ENCODE results near the gene ANKS1B. TPM values are rescaled to one million over a fixed set of nuclear protein-coding genes. Genes with fewer than 3 reads are reported as not detected.

Gene ANKS1B
- total and polyA plus RNA-seq, 2 of the 4 experiments (the other 2 are of a cell fraction) = 0.17 to 0.18 TPM

GRCh38 chr12:99093166-99093565, 891.6 kb downstream of the ANKS1B start:
- no peak overlapping the region for H2AK5ac ChIP-seq (ENCODE audit: low read depth, low read length)
- no peak overlapping the region for H3K18ac ChIP-seq (ENCODE audit: low read depth, low read length)
- no peak overlapping the region for H2BK120ac ChIP-seq (ENCODE audit: low read depth, low read length)
- DNase-seq = no peak
- BruUV-seq (replicated peaks) = no TSS peak
- H2AK9ac ChIP-seq (replicated peaks; ENCODE audit: low read depth, low read length, poor library complexity) = no peak overlapping the region
- intact Hi-C loops (cut with micrococcal nuclease) = no loop called here
- no peak overlapping the region for H3K14ac ChIP-seq (replicated peaks; ENCODE audit: low read depth, low read length)
- H4K8ac ChIP-seq (ENCODE audit: low read depth in 2 of 2, low read length in 2 of 2) = no peak overlapping the region
- H3K9me3 ChIP-seq (ENCODE audit: control insufficient read depth, insufficient read depth, low read length) = no peaks in the 10 kb centered on the region
- no peak overlapping the region for H3K4me2 ChIP-seq (ENCODE audit: low read depth, low read length)
- H4K20me1 ChIP-seq (ENCODE audit: insufficient read depth, low read length) = no peaks in the 10 kb centered on the region
- H3K4me3 ChIP-seq (ENCODE audit: insufficient read depth, low read depth, low read length) = no peak overlapping the region
- H3K27ac ChIP-seq (ENCODE audit: insufficient read depth, low read length) = no peak overlapping the region
- 17% methylated on average over 2 of the region's 3 CpGs; no CpG with 5 or more reads in 1 of the 2 experiments for WGBS, 2 experiments (ENCODE audit: extremely low coverage in 2 of 2, insufficient read length in 1 of 2)
- ATAC-seq (ENCODE audit: low read depth) = no peak
- H3K56ac ChIP-seq (ENCODE audit: extremely low read depth, insufficient read depth, low read length) = no peak overlapping the region
- H3K9me1 ChIP-seq (ENCODE audit: insufficient read depth, low read length) = no peaks in the 10 kb centered on the region
- TF ChIP-seq CEBPB (IDR thresholded peaks at IDR 0.05; ENCODE audit: low read depth, low read length) = no peak
- no peak for TF ChIP-seq BHLHE40 (IDR thresholded peaks at IDR 0.05; ENCODE audit: low read depth, low read length)
- no peak for TF ChIP-seq MAFK (IDR thresholded peaks at IDR 0.05; ENCODE audit: low read depth, low read length)
- TF ChIP-seq RAD21 (IDR thresholded peaks at IDR 0.05; ENCODE audit: low read length) = no peak
- TF ChIP-seq, protein P1, sequence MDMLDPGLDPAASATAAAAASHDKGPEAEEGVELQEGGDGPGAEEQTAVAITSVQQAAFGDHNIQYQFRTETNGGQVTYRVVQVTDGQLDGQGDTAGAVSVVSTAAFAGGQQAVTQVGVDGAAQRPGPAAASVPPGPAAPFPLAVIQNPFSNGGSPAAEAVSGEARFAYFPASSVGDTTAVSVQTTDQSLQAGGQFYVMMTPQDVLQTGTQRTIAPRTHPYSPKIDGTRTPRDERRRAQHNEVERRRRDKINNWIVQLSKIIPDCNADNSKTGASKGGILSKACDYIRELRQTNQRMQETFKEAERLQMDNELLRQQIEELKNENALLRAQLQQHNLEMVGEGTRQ (IDR thresholded peaks at IDR 0.05; ENCODE audit: low read depth, low read length) = no peak
- TF ChIP-seq MXI1 (IDR thresholded peaks at IDR 0.05; ENCODE audit: borderline replicate concordance, low read depth, low read length) = no peak
- no peak for TF ChIP-seq MAZ (IDR thresholded peaks at IDR 0.05; ENCODE audit: borderline replicate concordance, low read depth, low read length)
- TF ChIP-seq SMC3 (IDR thresholded peaks at IDR 0.05; ENCODE audit: low read depth, low read length) = no peak
- H2AFZ ChIP-seq (replicated peaks; ENCODE audit: low read length, poor library complexity) = no peak overlapping the region
- H2BK15ac ChIP-seq (ENCODE audit: low read depth, low read length) = no peak overlapping the region
- ChIA-PET CTCF (no interaction called here), POLR2A (ENCODE audit: unreplicated experiment) (no interaction called here)
- no peaks in the 10 kb centered on the region for H3K79me1 ChIP-seq (ENCODE audit: low read depth in 1 of 2, low read length in 2 of 2)
- H3K27me3 ChIP-seq (ENCODE audit: control insufficient read depth, insufficient read depth, low read length) = no peaks in the 10 kb centered on the region
- H3K9ac ChIP-seq (ENCODE audit: low read depth, low read length) = no peak overlapping the region
- H3K4me1 ChIP-seq (ENCODE audit: control insufficient read depth, insufficient read depth, low read length) = no peaks in the 10 kb centered on the region
- no peak overlapping the region for H2BK5ac ChIP-seq (ENCODE audit: low read depth, low read length, poor library complexity, severe bottlenecking)
- H3K23ac ChIP-seq (ENCODE audit: low read depth, low read length) = no peak overlapping the region
- no peaks in the 10 kb centered on the region for H3K36me3 ChIP-seq (ENCODE audit: control insufficient read depth, insufficient read depth, low read length)
- H4K91ac ChIP-seq (ENCODE audit: insufficient read depth, low read depth, low read length) = no peak overlapping the region
- H4K5ac ChIP-seq (ENCODE audit: low read depth, low read length) = no peak overlapping the region
- in situ Hi-C loops (cut with MboI; ENCODE audit: low sequenced_read_pairs) = no loop called here
- no peak overlapping the region for H2BK20ac ChIP-seq (ENCODE audit: low read depth, low read length)
- dilution Hi-C loops (cut with HindIII; ENCODE audit: low sequenced_read_pairs, unreplicated experiment) = no loop called here
- H3K4ac ChIP-seq (ENCODE audit: low read depth, low read length) = no peak overlapping the region

Measured in IMR-90 (cell line).